Osteocyte (in vitro differentiated cells): Measurements from ENCODE around the gene PGAM2. TPM values are rescaled to one million over a fixed set of nuclear protein-coding genes. Genes with fewer than 3 reads are reported as not detected.

Experiments used
- DNase-seq: peaks from one replicate; pipeline ENCODE4 v3.0.0; 2021; ENCODE audit warnings: mixed read lengths; ENCODE audit not compliant: unreplicated experiment; ENCODE audit errors: extremely low spot score
- H3K27ac Mint-ChIP-seq: one replicate; pipeline ENCODE4 v1.8.0; 2021; ENCODE audit warnings: mild to moderate bottlenecking, mixed read lengths; ENCODE audit not compliant: unreplicated experiment
- H3K27me3 Mint-ChIP-seq: one replicate; pipeline ENCODE4 v1.8.0; 2021; ENCODE audit warnings: mixed read lengths; ENCODE audit not compliant: unreplicated experiment
- H3K36me3 Mint-ChIP-seq: one replicate; pipeline ENCODE4 v1.8.0; 2021; ENCODE audit warnings: mixed read lengths; ENCODE audit not compliant: unreplicated experiment
- H3K4me1 Mint-ChIP-seq: one replicate; pipeline ENCODE4 v1.8.0; 2021; ENCODE audit warnings: mixed read lengths; ENCODE audit not compliant: unreplicated experiment
- H3K4me3 Mint-ChIP-seq: one replicate; pipeline ENCODE4 v1.8.0; 2021; ENCODE audit warnings: mild to moderate bottlenecking, moderate library complexity, mixed read lengths; ENCODE audit not compliant: unreplicated experiment
- H3K9me3 Mint-ChIP-seq: one replicate; pipeline ENCODE4 v1.8.0; 2021; ENCODE audit warnings: mixed read lengths; ENCODE audit not compliant: unreplicated experiment
- total RNA-seq: library from RNA; stranded (reverse); gene quantifications from 2 replicates; pipeline ENCODE4 v1.2.1, GENCODE V29; 2021
- TF ChIP-seq, protein P1 (sequence below): fragments of 200-600 bp; sonication (generic); IDR thresholded peaks from 2 replicates; pipeline ENCODE4 v1.5.0; 2021; ENCODE audit warnings: antibody characterized with exemption, mild to moderate bottlenecking, moderate library complexity

Gene PGAM2
- total RNA-seq, 1 donor from 2014 or later, result 0.97 TPM

DNA sequence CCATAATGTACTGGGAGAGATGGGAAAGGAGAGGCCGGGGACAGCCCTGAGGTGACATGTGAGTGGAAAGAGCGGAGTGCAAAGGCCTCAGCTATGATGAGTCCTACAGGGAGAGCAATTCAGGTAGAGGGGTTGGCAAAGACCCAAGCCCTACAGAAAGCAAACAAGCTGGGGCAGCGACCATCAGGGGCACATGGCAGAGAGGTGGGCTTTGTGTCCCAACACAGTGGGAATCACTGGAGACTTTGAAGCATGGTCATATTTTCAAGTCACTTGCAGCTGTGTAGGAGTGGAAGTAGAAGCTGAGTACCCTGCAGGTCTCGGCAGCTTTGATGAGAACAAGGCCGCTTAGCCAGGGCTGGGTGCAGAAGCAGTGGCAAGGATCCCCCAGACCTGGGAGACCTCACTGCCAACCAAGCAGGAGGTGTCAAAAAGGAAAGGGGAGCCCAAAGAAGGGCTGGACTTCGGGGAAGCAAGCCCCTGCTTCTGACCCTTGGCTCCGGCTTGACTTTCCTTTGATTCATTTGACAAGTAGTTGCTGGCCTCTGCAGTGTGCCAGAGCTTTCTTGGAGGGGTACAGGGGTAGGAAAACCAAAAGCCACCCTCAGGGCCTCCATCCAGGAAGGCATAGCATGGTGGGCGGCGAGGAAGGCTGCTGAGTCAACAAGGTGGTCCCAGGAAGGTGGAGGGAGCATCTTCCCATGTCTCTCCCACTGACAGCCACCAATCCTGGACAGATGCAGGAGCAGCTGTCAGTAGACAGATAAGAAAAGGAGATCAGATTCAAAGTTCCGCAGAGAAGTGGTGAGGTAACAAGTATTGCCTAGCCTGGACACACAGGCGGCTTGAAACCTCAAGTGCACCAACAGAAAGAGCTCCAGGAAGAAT is 1.9 kb upstream of the PGAM2 start:
- Mint-ChIP-seq H3K4me1 (peaks cover 8% of the 10 kb centered on the region), H3K4me3 (no peak overlapping the region), H3K27me3 (no peaks in the 10 kb centered on the region), H3K27ac (no peak overlapping the region), H3K36me3 (no peaks in the 10 kb centered on the region), H3K9me3 (no peaks in the 10 kb centered on the region)
- TF ChIP-seq, protein P1, sequence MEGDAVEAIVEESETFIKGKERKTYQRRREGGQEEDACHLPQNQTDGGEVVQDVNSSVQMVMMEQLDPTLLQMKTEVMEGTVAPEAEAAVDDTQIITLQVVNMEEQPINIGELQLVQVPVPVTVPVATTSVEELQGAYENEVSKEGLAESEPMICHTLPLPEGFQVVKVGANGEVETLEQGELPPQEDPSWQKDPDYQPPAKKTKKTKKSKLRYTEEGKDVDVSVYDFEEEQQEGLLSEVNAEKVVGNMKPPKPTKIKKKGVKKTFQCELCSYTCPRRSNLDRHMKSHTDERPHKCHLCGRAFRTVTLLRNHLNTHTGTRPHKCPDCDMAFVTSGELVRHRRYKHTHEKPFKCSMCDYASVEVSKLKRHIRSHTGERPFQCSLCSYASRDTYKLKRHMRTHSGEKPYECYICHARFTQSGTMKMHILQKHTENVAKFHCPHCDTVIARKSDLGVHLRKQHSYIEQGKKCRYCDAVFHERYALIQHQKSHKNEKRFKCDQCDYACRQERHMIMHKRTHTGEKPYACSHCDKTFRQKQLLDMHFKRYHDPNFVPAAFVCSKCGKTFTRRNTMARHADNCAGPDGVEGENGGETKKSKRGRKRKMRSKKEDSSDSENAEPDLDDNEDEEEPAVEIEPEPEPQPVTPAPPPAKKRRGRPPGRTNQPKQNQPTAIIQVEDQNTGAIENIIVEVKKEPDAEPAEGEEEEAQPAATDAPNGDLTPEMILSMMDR, result no peak
- no peak for DNase-seq

DNA sequence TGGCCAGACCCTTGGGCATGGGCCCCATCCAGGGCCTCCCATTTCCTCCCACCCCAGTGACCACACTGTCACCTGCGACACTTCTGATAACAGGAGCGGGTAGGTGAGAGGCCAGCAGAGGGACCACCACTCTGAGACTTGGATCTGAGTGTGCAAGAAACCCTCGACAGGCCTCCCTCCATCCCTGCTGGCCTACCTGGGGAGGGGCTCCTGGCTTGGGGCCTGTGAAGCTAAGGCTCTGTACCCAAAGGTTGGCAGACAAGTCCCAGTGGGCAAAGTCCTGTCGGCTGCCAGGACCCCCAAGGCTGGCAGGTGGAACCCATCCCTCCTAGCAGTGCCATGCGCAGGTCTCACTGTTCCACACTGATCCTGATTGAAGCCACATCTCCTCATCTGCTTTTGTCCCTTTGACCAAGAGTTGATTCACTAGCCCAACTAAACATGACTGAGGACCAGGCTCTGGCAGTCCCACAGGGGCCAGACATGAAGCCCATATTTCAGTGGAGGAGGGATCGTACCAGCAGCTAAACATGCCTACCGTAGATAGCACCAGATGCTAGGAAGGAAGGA is 1.2 kb upstream of the PGAM2 start:
- Mint-ChIP-seq H3K27me3 (no peaks in the 10 kb centered on the region), H3K36me3 (peaks cover 2% of the 10 kb centered on the region), H3K4me1 (peaks cover 3% of the 10 kb centered on the region), H3K4me3 (no peak overlapping the region), H3K27ac (no peak overlapping the region), H3K9me3 (no peaks in the 10 kb centered on the region)
- TF ChIP-seq, protein P1, result no peak
- DNase-seq, result no peak

DNA sequence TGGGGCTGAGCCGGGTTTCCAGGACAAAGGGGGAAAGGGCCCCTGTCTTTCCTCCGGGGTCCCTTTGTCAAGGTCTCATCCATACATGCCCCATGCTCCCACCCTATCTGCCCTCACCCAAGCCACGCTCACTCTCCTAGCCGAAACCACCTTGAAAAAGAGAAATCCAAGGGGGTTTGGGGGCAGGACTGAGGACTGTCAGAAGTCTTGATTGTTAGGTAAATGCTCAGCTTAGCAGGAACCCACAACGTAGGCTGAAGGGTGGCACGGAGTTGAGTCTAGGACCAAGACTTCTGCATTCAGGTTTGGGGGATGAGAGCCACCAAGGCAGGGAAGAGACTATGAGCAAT is 719 bp upstream of the PGAM2 start:
- H3K9me3 Mint-ChIP-seq, result no peaks in the 10 kb centered on the region
- H3K4me3 Mint-ChIP-seq, result no peak overlapping the region
- H3K27me3 Mint-ChIP-seq, result no peaks in the 10 kb centered on the region
- peaks cover 7% of the 10 kb centered on the region for H3K36me3 Mint-ChIP-seq
- peaks cover 3% of the 10 kb centered on the region for H3K4me1 Mint-ChIP-seq
- no peak overlapping the region for H3K27ac Mint-ChIP-seq
- no peak for DNase-seq
- TF ChIP-seq, protein P1, result no peak

DNA sequence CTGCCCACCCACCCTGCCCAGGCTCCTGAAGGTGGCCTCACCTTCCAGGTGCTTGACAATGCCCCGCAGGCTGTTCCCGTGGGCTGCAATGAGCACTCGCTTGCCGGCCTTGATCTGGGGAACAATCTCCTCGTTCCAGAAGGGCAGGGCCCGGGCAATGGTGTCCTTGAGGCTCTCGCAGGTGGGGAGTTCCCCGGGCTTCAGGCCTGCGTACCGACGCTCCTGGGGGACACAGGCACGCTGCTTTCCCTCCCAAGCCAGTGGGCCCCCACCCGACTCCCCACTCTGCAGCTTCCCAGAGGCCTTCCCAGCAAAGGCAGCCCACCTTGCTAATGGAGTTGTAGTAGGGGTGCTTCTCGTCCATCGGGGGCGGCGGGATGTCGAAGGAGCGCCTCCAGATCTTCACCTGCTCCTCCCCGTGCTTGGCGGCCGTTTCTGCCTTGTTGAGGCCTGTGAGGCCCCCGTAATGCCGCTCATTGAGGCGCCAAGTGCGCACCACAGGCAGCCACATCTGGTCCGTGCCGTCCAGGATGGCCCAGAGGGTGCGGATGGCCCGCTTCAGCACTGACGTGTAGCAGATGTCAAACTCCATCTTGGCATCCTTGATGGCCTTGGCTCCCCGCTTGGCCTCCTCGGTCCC is 456 bp downstream of the PGAM2 start:
- peaks cover 3% of the 10 kb centered on the region for H3K4me1 Mint-ChIP-seq
- no peak overlapping the region for H3K4me3 Mint-ChIP-seq
- TF ChIP-seq, protein P1, result no peak
- H3K27ac Mint-ChIP-seq, result no peak overlapping the region
- DNase-seq, result no peak
- H3K27me3 Mint-ChIP-seq, result no peaks in the 10 kb centered on the region
- peaks cover 9% of the 10 kb centered on the region for H3K36me3 Mint-ChIP-seq
- H3K9me3 Mint-ChIP-seq, result no peaks in the 10 kb centered on the region
